SJSA1 (cell line): ENCODE results near the gene KCTD14. TPM values are rescaled to one million over a fixed set of nuclear protein-coding genes. Genes with fewer than 3 reads are reported as not detected.

Experiments
- DNase-seq, 2 experiments: peaks; one replicate each; pipeline ENCODE4 v3.0.0-alpha.2; 2015 to 2020; ENCODE audit warnings: low spot score in 2 of 2, low read depth in 1 of 2
- H3K27ac ChIP-seq: fragments of 250-450 bp; sonication (Bioruptor Pico); 2 replicates; pipeline ENCODE4 v1.5.1; 2020; ENCODE audit warnings: mild to moderate bottlenecking, moderate library complexity
- H3K27me3 ChIP-seq: fragments of 250-450 bp; sonication (Bioruptor Pico); replicated peaks from 2 replicates; pipeline ENCODE4 v1.5.1; 2020; ENCODE audit warnings: mild to moderate bottlenecking, moderate library complexity
- H3K36me3 ChIP-seq: fragments of 250-450 bp; sonication (Bioruptor Pico); 2 replicates; pipeline ENCODE4 v1.5.1; 2020; ENCODE audit warnings: mild to moderate bottlenecking
- H3K4me1 ChIP-seq: fragments of 250-450 bp; sonication (Bioruptor Pico); replicated peaks from 2 replicates; pipeline ENCODE4 v1.6.1; 2021; ENCODE audit warnings: mild to moderate bottlenecking
- H3K4me3 ChIP-seq: fragments of 250-450 bp; sonication (Bioruptor Pico); 2 replicates; pipeline ENCODE4 v1.5.1; 2020; ENCODE audit warnings: mild to moderate bottlenecking
- H3K9me3 ChIP-seq: fragments of 250-450 bp; sonication (Bioruptor Pico); replicated peaks from 2 replicates; pipeline ENCODE4 v1.5.1; 2020; ENCODE audit warnings: mild to moderate bottlenecking
- total RNA-seq: library from RNA; depleted of rRNA; stranded (reverse); fragments of >200 nt; shearing (Covaris generic); gene quantifications from 2 replicates; pipeline ENCODE4 v1.2.3, GENCODE V29; 2014; rRNA removed

The KCTD14 gene, protein sequence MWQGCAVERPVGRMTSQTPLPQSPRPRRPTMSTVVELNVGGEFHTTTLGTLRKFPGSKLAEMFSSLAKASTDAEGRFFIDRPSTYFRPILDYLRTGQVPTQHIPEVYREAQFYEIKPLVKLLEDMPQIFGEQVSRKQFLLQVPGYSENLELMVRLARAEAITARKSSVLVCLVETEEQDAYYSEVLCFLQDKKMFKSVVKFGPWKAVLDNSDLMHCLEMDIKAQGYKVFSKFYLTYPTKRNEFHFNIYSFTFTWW
- total RNA-seq, result 2.3 and 7.7 TPM in 2 replicates

- H3K9me3 ChIP-seq, result no peaks in the 10 kb centered on the region
- peak within 1 kb of the TSS; percentile 43 for H3K27ac ChIP-seq
- H3K4me1 ChIP-seq, result peaks cover 22% of the 10 kb centered on the region
- peak; percentile 35 to 51 for DNase-seq
- H3K36me3 ChIP-seq, result no peaks in the 10 kb centered on the region
- H3K4me3 ChIP-seq, result peak within 1 kb of the TSS; percentile 46
- no peaks in the 10 kb centered on the region for H3K27me3 ChIP-seq
These were observed at the start of gene KCTD14 for GRCh38 chr11:78022397-78023396. Gene KCTD14, minus strand, starts transcription at chr11:78023276. Its CDS starts 27 bp downstream, at chr11:78023249.

GRCh38 chr11:78072455-78072854, 49.4 kb upstream of the KCTD14 start:
- Histone ChIP-seq H3K4me1 (no peaks in the 10 kb centered on the region; the same call in 1 of the 2 replicates), H3K27ac (no peak overlapping the region), H3K4me3 (no peak overlapping the region), H3K36me3 (peaks cover 32% of the 10 kb centered on the region), H3K9me3 (no peaks in the 10 kb centered on the region), H3K27me3 (no peaks in the 10 kb centered on the region)
- no peak for DNase-seq

DNA sequence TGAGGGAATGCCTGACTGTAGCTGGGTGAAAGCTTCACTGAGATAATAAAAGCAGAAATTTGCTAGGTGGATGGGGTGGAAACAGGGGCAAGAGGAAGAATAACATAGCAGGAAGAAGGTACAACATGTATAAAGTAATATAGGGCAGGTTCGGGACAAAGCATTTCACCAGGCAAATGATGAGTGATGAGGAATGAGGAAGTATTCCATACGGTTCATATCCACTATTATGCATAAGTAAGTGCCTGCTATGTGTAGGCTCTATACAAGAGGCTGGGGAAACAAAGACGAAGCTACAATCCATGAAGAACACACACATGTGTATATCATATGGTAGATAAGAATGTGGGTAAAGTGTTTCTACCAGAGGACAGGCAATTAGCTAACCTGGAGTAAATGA, 48.6 kb upstream of the KCTD14 start:
- no peak for DNase-seq
- H3K27ac ChIP-seq, result no peak overlapping the region
- H3K4me3 ChIP-seq, result no peak overlapping the region
- H3K36me3 ChIP-seq, result peaks cover 31% of the 10 kb centered on the region
- H3K27me3 ChIP-seq, result no peaks in the 10 kb centered on the region
- no peaks in the 10 kb centered on the region for H3K9me3 ChIP-seq
- H3K4me1 ChIP-seq, result no peaks in the 10 kb centered on the region

GRCh38 chr11:78070621-78071020, 47.5 kb upstream of the KCTD14 start:
- Histone ChIP-seq H3K9me3 (no peaks in the 10 kb centered on the region), H3K36me3 (peaks cover 27% of the 10 kb centered on the region), H3K4me3 (no peak overlapping the region), H3K4me1 (no peaks in the 10 kb centered on the region), H3K27me3 (no peaks in the 10 kb centered on the region), H3K27ac (no peak overlapping the region)
- no peak for DNase-seq

GRCh38 chr11:78069465-78069864, 46.4 kb upstream of the KCTD14 start:
- H3K27me3 ChIP-seq, result no peaks in the 10 kb centered on the region

GRCh38 chr11:78067704-78068103, 44.6 kb upstream of the KCTD14 start:
- no peak for DNase-seq
- no peaks in the 10 kb centered on the region for H3K27me3 ChIP-seq

More at GRCh38 chr11:78069465-78069864, 46.4 kb upstream of the KCTD14 start:
- H3K36me3 ChIP-seq, result peaks cover 27% of the 10 kb centered on the region
- no peak overlapping the region for H3K27ac ChIP-seq
- no peak overlapping the region for H3K4me3 ChIP-seq
- DNase-seq, result no peak
- no peaks in the 10 kb centered on the region for H3K9me3 ChIP-seq
- no peaks in the 10 kb centered on the region for H3K4me1 ChIP-seq

GRCh38 chr11:78066471-78066870, 43.4 kb upstream of the KCTD14 start:
- Histone ChIP-seq H3K4me3 (no peak overlapping the region), H3K4me1 (no peaks in the 10 kb centered on the region), H3K9me3 (no peaks in the 10 kb centered on the region), H3K27me3 (no peaks in the 10 kb centered on the region), H3K27ac (no peak overlapping the region), H3K36me3 (peaks cover 22% of the 10 kb centered on the region)
- DNase-seq, result no peak

More at GRCh38 chr11:78067704-78068103, 44.6 kb upstream of the KCTD14 start:
- H3K4me1 ChIP-seq, result no peaks in the 10 kb centered on the region
- H3K4me3 ChIP-seq, result no peak overlapping the region
- H3K9me3 ChIP-seq, result no peaks in the 10 kb centered on the region
- H3K27ac ChIP-seq, result no peak overlapping the region
- H3K36me3 ChIP-seq, result peaks cover 27% of the 10 kb centered on the region

DNA sequence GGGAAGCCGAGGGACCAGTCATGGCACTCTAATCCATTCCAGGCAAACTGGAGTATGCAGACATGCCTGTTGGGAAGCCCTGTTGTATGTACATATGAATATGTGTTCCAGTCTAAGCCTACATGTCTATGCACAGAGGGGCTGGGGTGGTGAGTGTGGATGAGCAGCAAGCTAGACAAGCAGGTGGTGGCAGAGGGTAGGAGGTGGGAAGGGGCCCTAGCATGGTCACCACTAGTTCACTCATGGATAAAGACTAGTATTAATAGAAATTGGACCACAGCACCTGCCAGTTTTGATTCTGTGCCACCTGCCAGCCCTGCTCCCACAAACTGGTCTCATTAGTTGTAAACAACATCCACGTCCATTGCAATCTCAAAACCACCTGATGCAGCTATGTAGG, 42.1 kb upstream of the KCTD14 start:
- no peak for DNase-seq
- H3K27ac ChIP-seq, result no peak overlapping the region
- H3K4me1 ChIP-seq, result no peaks in the 10 kb centered on the region
- H3K27me3 ChIP-seq, result no peaks in the 10 kb centered on the region
- no peak overlapping the region for H3K4me3 ChIP-seq
- no peaks in the 10 kb centered on the region for H3K9me3 ChIP-seq
- H3K36me3 ChIP-seq, result peaks cover 17% of the 10 kb centered on the region

- Histone ChIP-seq H3K27me3 (no peaks in the 10 kb centered on the region), H3K4me3 (no peak within 1 kb of the TSS), H3K9me3 (no peaks in the 10 kb centered on the region), H3K4me1 (no peaks in the 10 kb centered on the region), H3K27ac (no peak within 1 kb of the TSS), H3K36me3 (peaks cover 9% of the 10 kb centered on the region)
- DNase-seq, result no peak
These were observed 40.5 kb upstream of the KCTD14 start, which contains the start of gene THRSP for GRCh38 chr11:78063440-78064181. Gene THRSP, plus strand, starts transcription at chr11:78063861. Its CDS starts 21 bp downstream, at chr11:78063882.

- Histone ChIP-seq H3K9me3 (no peaks in the 10 kb centered on the region), H3K4me3 (no peak overlapping the region), H3K27me3 (no peaks in the 10 kb centered on the region), H3K27ac (no peak overlapping the region), H3K4me1 (no peaks in the 10 kb centered on the region), H3K36me3 (peaks cover 6% of the 10 kb centered on the region)
- no peak for DNase-seq
These were observed 39.6 kb upstream of the KCTD14 start for GRCh38 chr11:78062671-78063070.

- Histone ChIP-seq H3K4me1 (no peaks in the 10 kb centered on the region), H3K27ac (no peak overlapping the region), H3K9me3 (no peaks in the 10 kb centered on the region), H3K4me3 (no peak overlapping the region), H3K27me3 (no peaks in the 10 kb centered on the region), H3K36me3 (no peaks in the 10 kb centered on the region)
- DNase-seq, result no peak
These were observed 38.8 kb upstream of the KCTD14 start for GRCh38 chr11:78061921-78062311.

DNA sequence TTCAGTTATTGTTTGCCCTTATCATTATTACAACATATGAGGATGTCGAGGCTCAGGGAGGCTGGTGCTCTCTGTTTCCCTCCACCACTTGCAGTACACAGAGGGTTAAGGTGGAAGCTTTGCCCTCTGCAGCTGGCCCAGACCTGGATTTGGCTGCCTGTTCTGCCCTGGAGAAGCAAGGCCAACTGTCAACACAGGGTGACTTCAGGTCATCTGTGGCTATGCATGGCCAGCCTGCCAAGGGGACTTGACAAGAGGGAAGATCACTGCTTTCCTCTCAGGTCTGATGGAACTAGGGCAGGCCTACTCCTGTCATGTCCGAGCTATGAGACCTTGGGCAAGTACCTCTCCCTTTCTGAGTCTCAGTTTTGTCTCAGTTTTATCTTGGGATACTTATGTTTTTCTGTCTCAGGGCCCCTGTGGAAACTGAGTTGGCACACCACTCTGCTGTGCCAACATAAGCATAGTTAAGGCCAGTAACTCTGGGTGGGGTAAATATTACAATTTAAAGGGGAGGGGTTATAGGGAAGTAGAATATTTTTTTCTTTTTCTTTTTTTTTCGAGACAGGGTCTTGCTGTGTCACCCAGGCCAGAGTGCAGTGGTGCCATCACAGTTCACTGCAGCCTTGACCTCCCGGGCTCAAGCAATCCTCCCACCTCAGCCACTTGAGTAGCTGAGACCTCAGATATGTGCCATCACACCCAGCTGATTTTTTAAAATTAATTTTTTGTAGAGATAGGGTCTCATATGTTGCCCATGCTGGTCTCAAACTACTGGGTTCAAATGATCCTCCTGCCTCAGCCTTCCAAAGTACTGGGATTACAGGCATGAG, 38.2 kb upstream of the KCTD14 start:
- no peak overlapping the region for H3K27ac ChIP-seq

GRCh38 chr11:78060533-78060932, 37.5 kb upstream of the KCTD14 start:
- H3K9me3 ChIP-seq, result no peaks in the 10 kb centered on the region
- no peak overlapping the region for H3K4me3 ChIP-seq
- no peaks in the 10 kb centered on the region for H3K27me3 ChIP-seq
- no peaks in the 10 kb centered on the region for H3K36me3 ChIP-seq
- DNase-seq, result no peak
- H3K4me1 ChIP-seq, result no peaks in the 10 kb centered on the region
- H3K27ac ChIP-seq, result no peak overlapping the region

More for the DNA sequence above, 38.2 kb upstream of the KCTD14 start:
- Histone ChIP-seq H3K4me1 (no peaks in the 10 kb centered on the region), H3K27me3 (no peaks in the 10 kb centered on the region), H3K9me3 (no peaks in the 10 kb centered on the region), H3K4me3 (no peak overlapping the region), H3K36me3 (no peaks in the 10 kb centered on the region)
- DNase-seq, result no peak
